GM12878 (cell line): Measurements from ENCODE around the gene FUBP3. TPM values are rescaled to one million over a fixed set of nuclear protein-coding genes. Genes with fewer than 3 reads are reported as not detected.

ENCODE experiments used
- ATAC-seq: fragments of 200-7000 bp; cut with Tn5 transposase; 3 replicates; pipeline ENCODE4 v1.9.1; 2020; ENCODE audit warnings: mild to moderate bottlenecking, moderate library complexity
- BruUV-seq: library from RNA; stranded (reverse); fragments of 400-500 nt; replicated peaks from 2 replicates; lab custom pipeline; 2021; lab: Mats Ljungman, UMichigan
- CTCF ChIA-PET: fragments of 300-600 bp; sonication (Branson Sonifier 250); formaldehyde crosslinking; extraction: SDS; loops from one replicate; lab custom pipeline; 2021; ENCODE audit warnings: inconsistent platforms; lab: Yijun Ruan, JAX
- POLR2A ChIA-PET: fragments of 350-600 bp; formaldehyde crosslinking; extraction: SDS; loops from one replicate; lab custom pipeline; 2021; ENCODE audit warnings: inconsistent platforms; lab: Charles Lee
- RAD21 ChIA-PET: fragments of 300-600 bp; sonication (Branson Sonifier 250); formaldehyde crosslinking; loops from one replicate; lab custom pipeline; 2023; ENCODE audit warnings: antibody characterized with exemption; ENCODE audit not compliant: unreplicated experiment; lab: Charles Lee
- SMC1A ChIA-PET: fragments of 300-600 bp; sonication (Branson Sonifier 250); formaldehyde crosslinking; loops from one replicate; lab custom pipeline; 2023; ENCODE audit not compliant: unreplicated experiment, uncharacterized antibody; lab: Charles Lee
- DNase-seq: peaks from one replicate; pipeline ENCODE4 v3.0.0-alpha.2; 2011; ENCODE audit warnings: low read depth, low spot score
- FAIRE-seq: peaks from 3 replicates; lab custom pipeline; 2011; peaks lifted over from hg19 to GRCh38; lab: Jason Lieb, UNC
- H2AFZ ChIP-seq: 2 replicates; pipeline ENCODE4 v1.6.0; 2011; ENCODE audit warnings: low read depth, low read length, control low read depth; ENCODE audit not compliant: control insufficient read depth
- H3K27ac ChIP-seq: 2 replicates; pipeline ENCODE4 v1.5.1; 2011; ENCODE audit warnings: control low read depth; ENCODE audit not compliant: control insufficient read depth, insufficient read depth
- H3K27me3 ChIP-seq, 2 experiments: replicated peaks in 1 of 2; 2 replicates each; pipeline versions ENCODE4 v1.6.0 to v1.6.1; 2011; ENCODE audit warnings: low read length in 1 of 2; ENCODE audit not compliant: control insufficient read depth in 2 of 2, insufficient read depth in 2 of 2
- H3K36me3 ChIP-seq, 2 experiments: 2 replicates each; pipeline ENCODE4 v1.5.1; 2011; ENCODE audit warnings: low read length in 1 of 2; ENCODE audit not compliant: control insufficient read depth in 2 of 2, insufficient read depth in 2 of 2
- H3K4me1 ChIP-seq: 2 replicates; pipeline ENCODE4 v1.6.1; 2011; ENCODE audit warnings: mild to moderate bottlenecking, low read length, moderate library complexity, mixed read lengths; ENCODE audit not compliant: control insufficient read depth, insufficient read depth
- H3K4me2 ChIP-seq: 2 replicates; pipeline ENCODE4 v1.6.0; 2011; ENCODE audit warnings: control low read depth; ENCODE audit not compliant: control insufficient read depth, insufficient read depth
- H3K4me3 ChIP-seq: fragments of 200-600 bp; sonication (generic); 2 replicates; pipeline ENCODE4 v1.5.1; 2016
- H3K79me2 ChIP-seq: 2 replicates; pipeline ENCODE4 v1.6.0; 2011; ENCODE audit warnings: low read length; ENCODE audit not compliant: control insufficient read depth, insufficient read depth
- H3K9ac ChIP-seq: 2 replicates; pipeline ENCODE4 v1.8.0; 2011; ENCODE audit warnings: low read length, control low read depth, mixed read lengths; ENCODE audit not compliant: control insufficient read depth, insufficient read depth
- H3K9me3 ChIP-seq: replicated peaks from 3 replicates; pipeline ENCODE4 v1.5.1; 2011; ENCODE audit warnings: mild to moderate bottlenecking, low read length; ENCODE audit not compliant: control insufficient read depth, insufficient read depth
- H4K20me1 ChIP-seq: 2 replicates; pipeline ENCODE4 v1.6.0; 2011; ENCODE audit not compliant: control insufficient read depth, insufficient read depth
- BHLHE40 ChIP-seq, 2 experiments: fragments of 450-650 bp in 1 of 2; IDR thresholded peaks; 2 replicates each; pipeline ENCODE4 v1.6.1; 2011 to 2017; ENCODE audit warnings: low read depth in 2 of 2, borderline replicate concordance in 1 of 2, improper control_type of control experiment in 1 of 2, low read length in 1 of 2, mild to moderate bottlenecking in 1 of 2
- MYB ChIP-seq: fragments of 150-350 bp; IDR thresholded peaks from 2 replicates; pipeline ENCODE4 v1.6.1; 2014; ENCODE audit warnings: mild to moderate bottlenecking, low read depth, low read length, borderline replicate concordance
- NFIC ChIP-seq: IDR thresholded peaks from 2 replicates; pipeline ENCODE4 v1.6.1; 2012; ENCODE audit warnings: low read depth, mild to moderate bottlenecking, inconsistent platforms, low read length, moderate library complexity
- NFXL1 ChIP-seq: fragments of 450-650 bp; IDR thresholded peaks from 2 replicates; pipeline ENCODE4 v1.6.1; 2017; ENCODE audit warnings: antibody characterized with exemption, mild to moderate bottlenecking, borderline replicate concordance
- NR2C1 ChIP-seq: fragments of 450-650 bp; IDR thresholded peaks from 2 replicates; pipeline ENCODE4 v1.6.1; 2017; ENCODE audit warnings: antibody characterized with exemption, mild to moderate bottlenecking, moderate library complexity
- TCF3 ChIP-seq: IDR thresholded peaks from 2 replicates; pipeline ENCODE4 v1.6.1; 2012; ENCODE audit warnings: low read depth, mild to moderate bottlenecking, low read length, borderline replicate concordance; ENCODE audit not compliant: insufficient read depth
- YBX1 ChIP-seq: fragments of 450-650 bp; IDR thresholded peaks from 2 replicates; pipeline ENCODE4 v1.6.1; 2016; ENCODE audit warnings: antibody characterized with exemption
- ZZZ3 ChIP-seq: IDR thresholded peaks from 2 replicates; pipeline ENCODE4 v1.6.1; 2011; ENCODE audit warnings: low read depth; ENCODE audit not compliant: control insufficient read depth, insufficient read length
- WGBS: methylation state at CpG from one replicate; pipeline ENCODE4 v1.1.6; 2016; ENCODE audit warnings: low lambda C conversion rate; ENCODE audit not compliant: insufficient replicate concordance, insufficient coverage; ENCODE audit errors: missing lambda C conversion rate; 5-methylcytosine and 5-hydroxymethylcytosine counted together
- in situ Hi-C: fragments of 300-500 bp; cut with MboI; formaldehyde crosslinking; loops from 9 replicates; pipeline ENCODE4 v1.14.3; 2018; ENCODE audit warnings: mixed read lengths
- intact Hi-C: fragments of 100-400 bp; cut with micrococcal nuclease; formaldehyde crosslinking; loops from one replicate; pipeline ENCODE4 v1.14.2; 2022; ENCODE audit not compliant: unreplicated experiment
- polyA plus RNA-seq, 11 experiments: library from polyadenylated mRNA; depleted of rRNA in 4 of 11; unstranded in 6 of 11; stranded (reverse) in 5 of 11; fragments of >200 nt; fragmentation: Nextera tagmentation in 4 of 11; fragmentation: Illumina TruSeq in 1 of 11; extraction: Ambion mirVana in 4 of 11; extraction: Trizol in 1 of 11; gene quantifications; 1 replicate in 1 of 11; 2 replicates in 10 of 11; pipeline versions ENCODE4 v1.2.1 to v1.2.3, GENCODE V29; 2011 to 2016; ENCODE audit warnings: inconsistent platforms in 2 of 11, missing spikeins in 2 of 11, low read depth in 1 of 11
- total RNA-seq, 4 experiments: library from RNA; depleted of rRNA in 3 of 4; stranded (reverse); fragments of >200 nt in 3 of 4; fragmentation: Illumina TruSeq in 1 of 4; extraction: Trizol in 1 of 4; gene quantifications; 2 replicates each; pipeline versions ENCODE4 v1.2.1 to v1.2.3, GENCODE V29; 2013 to 2021
- TF ChIP-seq, protein P1 (sequence below): IDR thresholded peaks from 2 replicates; pipeline ENCODE4 v1.6.1; 2012; ENCODE audit warnings: low read depth, low read length, improper control_type of control experiment

FUBP3 gene
- total and polyA plus RNA-seq, 10 of the 15 experiments (the other 5 are each of a cell fraction or from before 2014, with no cell fraction given) = 2.4 to 49.4 (median 37.2) TPM

DNA sequence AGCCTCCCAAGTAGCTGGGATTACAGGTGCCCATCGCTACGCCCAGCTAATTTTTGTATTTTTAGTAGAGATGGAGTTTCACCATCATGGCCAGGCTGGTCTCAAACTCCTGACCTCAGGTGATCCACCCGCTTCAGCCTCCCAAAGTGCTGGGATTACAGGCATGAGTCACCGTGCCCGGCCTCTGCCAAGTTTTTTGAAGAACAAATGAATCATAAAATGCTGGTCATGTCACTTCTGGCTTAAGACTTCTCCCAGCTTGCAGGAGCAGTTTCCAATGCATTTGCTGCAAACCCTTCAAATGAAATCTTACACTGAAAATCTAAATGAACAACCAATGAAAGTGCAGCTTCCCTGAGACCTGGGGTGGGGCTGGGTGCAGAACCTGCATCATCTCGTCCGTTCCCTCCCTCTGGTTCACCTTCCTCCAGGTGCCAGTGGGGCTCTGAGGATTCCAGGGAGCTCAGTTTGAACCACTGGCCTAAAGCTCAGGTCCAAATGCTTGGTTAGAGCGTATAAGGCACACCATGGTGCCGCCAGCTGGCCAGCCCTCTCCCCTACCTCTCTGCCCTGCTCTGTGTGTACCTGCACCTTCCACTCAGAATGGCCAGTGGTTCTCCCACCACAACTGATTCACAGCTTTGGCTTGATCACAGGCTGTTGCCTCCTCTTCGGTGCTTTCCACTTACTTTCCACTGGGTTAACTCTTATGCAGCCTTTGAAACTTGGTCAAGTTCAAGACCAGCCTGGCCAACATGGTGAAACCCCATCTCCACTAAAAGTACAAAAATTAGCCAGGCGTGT lies 39.8 kb upstream of the FUBP3 start:
- no peak overlapping the region for H3K27ac ChIP-seq
- SMC1A ChIA-PET = no interaction called here
- 23% methylated on average over 11 of the region's 11 CpGs for WGBS

More for the DNA sequence above, 39.8 kb upstream of the FUBP3 start:
- BruUV-seq = no TSS peak
- Histone ChIP-seq H2AFZ (no peak overlapping the region), H3K36me3 (no peaks in the 10 kb centered on the region), H3K9me3 (no peaks in the 10 kb centered on the region), H3K4me3 (no peak overlapping the region), H3K9ac (no peak overlapping the region)
- no peak for ATAC-seq
- ChIA-PET POLR2A (no interaction called here), RAD21 (no interaction called here), CTCF (no interaction called here)
- no peak for FAIRE-seq
- TF ChIP-seq ZZZ3 = no peak
- no peak for TF ChIP-seq TCF3
- TF ChIP-seq, protein P1, sequence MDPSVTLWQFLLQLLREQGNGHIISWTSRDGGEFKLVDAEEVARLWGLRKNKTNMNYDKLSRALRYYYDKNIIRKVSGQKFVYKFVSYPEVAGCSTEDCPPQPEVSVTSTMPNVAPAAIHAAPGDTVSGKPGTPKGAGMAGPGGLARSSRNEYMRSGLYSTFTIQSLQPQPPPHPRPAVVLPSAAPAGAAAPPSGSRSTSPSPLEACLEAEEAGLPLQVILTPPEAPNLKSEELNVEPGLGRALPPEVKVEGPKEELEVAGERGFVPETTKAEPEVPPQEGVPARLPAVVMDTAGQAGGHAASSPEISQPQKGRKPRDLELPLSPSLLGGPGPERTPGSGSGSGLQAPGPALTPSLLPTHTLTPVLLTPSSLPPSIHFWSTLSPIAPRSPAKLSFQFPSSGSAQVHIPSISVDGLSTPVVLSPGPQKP = no peak
- no peak for TF ChIP-seq NFIC
- no peak for TF ChIP-seq NR2C1
- no peak for TF ChIP-seq YBX1
- no peak for TF ChIP-seq BHLHE40 (IDR thresholded peaks at IDR 0.05; ENCODE audit: borderline replicate concordance in 1 of 2, low read depth in 2 of 2, low read length in 1 of 2)
- TF ChIP-seq NFXL1 = no peak
- no peak for TF ChIP-seq MYB
- TF ChIP-seq, all 136 proteins: peak for 0
- H3K79me2 ChIP-seq = no peaks in the 10 kb centered on the region
- no peak overlapping the region for H3K4me2 ChIP-seq
- intact Hi-C loops (no loop called here), in situ Hi-C loops (no loop called here)
- H3K27me3 ChIP-seq = peaks cover 4 to 8% of the 10 kb centered on the region in 2 experiments
- DNase-seq = no peak
- H3K4me1 ChIP-seq = no peaks in the 10 kb centered on the region
- H4K20me1 ChIP-seq = no peaks in the 10 kb centered on the region
